Fibroblast of lung (primary cell): Measurements from ENCODE around the gene ARHGEF10L. TPM values are rescaled to one million over a fixed set of nuclear protein-coding genes. Genes with fewer than 3 reads are reported as not detected.

ENCODE experiments used
- DNase-seq, 2 donors: peaks; one replicate each; pipeline versions ENCODE4 v3.0.0 to v3.0.0-alpha.2; 2010; ENCODE audit warnings: low read depth in 2 of 2
- H2AFZ ChIP-seq: 2 replicates; pipeline ENCODE4 v1.5.1; 2012; ENCODE audit warnings: low read length, control low read depth, inconsistent platforms
- H3K27ac ChIP-seq: 2 replicates; pipeline ENCODE4 v1.5.1; 2011; ENCODE audit warnings: low read length, control low read depth; ENCODE audit not compliant: insufficient read depth
- H3K27me3 ChIP-seq: 2 replicates; pipeline ENCODE4 v1.5.1; 2011; ENCODE audit warnings: mild to moderate bottlenecking, low read length; ENCODE audit not compliant: control insufficient read depth, insufficient read depth
- H3K36me3 ChIP-seq: 2 replicates; pipeline ENCODE4 v1.5.1; 2011; ENCODE audit warnings: low read length; ENCODE audit not compliant: control insufficient read depth, insufficient read depth
- H3K4me1 ChIP-seq: 2 replicates; pipeline ENCODE4 v1.5.1; 2011; ENCODE audit warnings: low read length; ENCODE audit not compliant: control insufficient read depth, insufficient read depth; ENCODE audit errors: extremely low read depth
- H3K4me2 ChIP-seq: 2 replicates; pipeline ENCODE4 v1.5.1; 2011; ENCODE audit warnings: low read length, control low read depth; ENCODE audit not compliant: insufficient read depth; ENCODE audit errors: extremely low read depth
- H3K4me3 ChIP-seq, 4 experiments: fragments of 200-600 bp in 1 of 4; sonication (generic) in 1 of 4; replicated peaks in 1 of 4; 2 replicates each; pipeline ENCODE4 v1.5.1; 2011 to 2016; ENCODE audit warnings: low read length in 4 of 4, low read depth in 3 of 4, mild to moderate bottlenecking in 3 of 4, control low read depth in 2 of 4, inconsistent platforms in 1 of 4, mixed read lengths in 1 of 4; ENCODE audit not compliant: insufficient read depth in 1 of 4; ENCODE audit errors: control extremely low read depth in 1 of 4
- H3K79me2 ChIP-seq: 2 replicates; pipeline ENCODE4 v1.5.1; 2012; ENCODE audit warnings: mild to moderate bottlenecking, low read length, inconsistent platforms; ENCODE audit not compliant: control insufficient read depth, insufficient read depth
- H3K9ac ChIP-seq: 2 replicates; pipeline ENCODE4 v1.5.1; 2011; ENCODE audit warnings: mild to moderate bottlenecking, low read length, control low read depth; ENCODE audit not compliant: insufficient read depth
- H3K9me3 ChIP-seq: 2 replicates; pipeline ENCODE4 v1.5.1; 2012; ENCODE audit warnings: low read depth, low read length; ENCODE audit not compliant: control insufficient read depth, insufficient read depth
- H4K20me1 ChIP-seq: 2 replicates; pipeline ENCODE4 v1.5.1; 2011; ENCODE audit warnings: low read length; ENCODE audit not compliant: control insufficient read depth, insufficient read depth; ENCODE audit errors: extremely low read depth
- EZH2 ChIP-seq: IDR thresholded peaks from 2 replicates; pipeline ENCODE4 v1.5.1; 2012; ENCODE audit warnings: low read length, control low read depth, mild to moderate bottlenecking; ENCODE audit errors: missing control alignments
- polyA plus RNA-seq, 2 donors: library from polyadenylated mRNA; depleted of rRNA in 1 of 2; stranded (reverse) in 1 of 2; unstranded in 1 of 2; fragments of >200 nt; gene quantifications; 2 replicates each; pipeline ENCODE4 v1.2.1, GENCODE V29; 2011 to 2012; ENCODE audit warnings: missing spikeins in 1 of 2
- total RNA-seq: library from RNA; depleted of rRNA; stranded (reverse); fragments of >200 nt; gene quantifications from 2 replicates; pipeline ENCODE4 v1.2.1, GENCODE V29; 2014
- TF ChIP-seq, protein P1 (sequence below), 2 donors: IDR thresholded peaks in 1 of 2; conservative IDR thresholded peaks in 1 of 2; 1 replicate in 1 of 2; 2 replicates in 1 of 2; pipeline ENCODE4 v1.5.1; 2011 to 2012; ENCODE audit warnings: low read length in 2 of 2, control low read depth in 1 of 2, inconsistent platforms in 1 of 2, low read depth in 1 of 2, mild to moderate bottlenecking in 1 of 2

Gene ARHGEF10L
- total and polyA plus RNA-seq, 2 donors (not counting 1 experiment from before 2014, with no cell fraction given) = 11.2 to 24.3 TPM

- Histone ChIP-seq H3K9me3 (no peaks in the 10 kb centered on the region), H3K9ac (no peak overlapping the region), H3K27me3 (no peaks in the 10 kb centered on the region), H3K4me1 (peaks cover 17% of the 10 kb centered on the region), H3K4me3 (no peak overlapping the region), H3K36me3 (no peaks in the 10 kb centered on the region), H3K27ac (peak overlapping the region; percentile 95), H3K79me2 (peaks cover 7% of the 10 kb centered on the region), H4K20me1 (no peaks in the 10 kb centered on the region), H2AFZ (no peak overlapping the region), H3K4me2 (no peak overlapping the region)
- peak; percentile 69 to 78 for DNase-seq
- no peak for TF ChIP-seq EZH2
- TF ChIP-seq, protein P1, sequence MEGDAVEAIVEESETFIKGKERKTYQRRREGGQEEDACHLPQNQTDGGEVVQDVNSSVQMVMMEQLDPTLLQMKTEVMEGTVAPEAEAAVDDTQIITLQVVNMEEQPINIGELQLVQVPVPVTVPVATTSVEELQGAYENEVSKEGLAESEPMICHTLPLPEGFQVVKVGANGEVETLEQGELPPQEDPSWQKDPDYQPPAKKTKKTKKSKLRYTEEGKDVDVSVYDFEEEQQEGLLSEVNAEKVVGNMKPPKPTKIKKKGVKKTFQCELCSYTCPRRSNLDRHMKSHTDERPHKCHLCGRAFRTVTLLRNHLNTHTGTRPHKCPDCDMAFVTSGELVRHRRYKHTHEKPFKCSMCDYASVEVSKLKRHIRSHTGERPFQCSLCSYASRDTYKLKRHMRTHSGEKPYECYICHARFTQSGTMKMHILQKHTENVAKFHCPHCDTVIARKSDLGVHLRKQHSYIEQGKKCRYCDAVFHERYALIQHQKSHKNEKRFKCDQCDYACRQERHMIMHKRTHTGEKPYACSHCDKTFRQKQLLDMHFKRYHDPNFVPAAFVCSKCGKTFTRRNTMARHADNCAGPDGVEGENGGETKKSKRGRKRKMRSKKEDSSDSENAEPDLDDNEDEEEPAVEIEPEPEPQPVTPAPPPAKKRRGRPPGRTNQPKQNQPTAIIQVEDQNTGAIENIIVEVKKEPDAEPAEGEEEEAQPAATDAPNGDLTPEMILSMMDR (conservative IDR thresholded peaks at IDR 0.05 in 1 of 2, IDR thresholded peaks at IDR 0.05 in 1 of 2; ENCODE audit: low read depth in 1 of 2, low read length in 2 of 2) = no peak
These were observed 28.1 kb downstream of the ARHGEF10L start for GRCh38 chr1:17567582-17567981.

DNA sequence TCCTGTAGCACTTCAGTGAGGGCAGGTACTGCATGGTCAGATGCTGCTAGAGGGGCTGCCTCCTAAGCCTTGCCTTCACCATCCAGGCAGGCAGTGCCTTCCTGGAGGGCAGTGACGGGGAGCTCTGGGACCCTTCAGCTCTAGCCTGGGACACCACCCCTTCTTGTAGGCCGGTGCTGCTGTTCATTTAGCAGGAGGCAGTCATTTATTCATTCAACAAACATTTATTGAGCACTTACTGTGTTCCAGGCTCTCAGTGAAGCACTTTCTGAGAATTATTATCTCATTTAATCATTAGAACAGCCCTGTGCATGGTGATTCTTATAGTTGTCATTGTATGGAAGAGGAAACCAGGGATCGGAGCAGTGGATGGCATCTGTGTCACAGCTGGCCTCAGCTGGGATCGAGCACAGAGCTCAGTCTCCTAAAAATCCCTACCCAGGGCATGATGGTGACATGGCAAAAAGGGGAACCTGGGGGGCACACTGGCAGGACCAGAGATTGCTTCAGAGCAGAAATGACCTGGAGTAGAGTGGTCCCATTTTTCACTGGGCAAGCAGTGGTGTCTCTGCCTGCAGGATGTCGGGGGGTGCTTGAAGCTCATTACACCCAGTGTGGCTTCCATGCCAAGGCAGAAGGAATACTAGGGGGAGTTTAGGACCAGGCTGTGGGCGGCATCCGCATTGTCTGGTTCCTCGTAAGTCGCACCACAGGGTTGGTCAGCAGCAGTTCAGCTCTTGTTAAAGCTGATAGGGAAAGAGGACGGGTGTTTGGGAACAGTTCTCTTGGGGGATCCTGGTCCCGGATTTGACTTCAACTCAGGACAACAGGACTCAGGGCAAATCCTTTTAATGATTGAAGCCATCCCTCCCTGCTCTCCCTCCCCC lies 28.8 kb downstream of the ARHGEF10L start:
- peaks cover 7% of the 10 kb centered on the region for H3K79me2 ChIP-seq
- no peak overlapping the region for H2AFZ ChIP-seq
- no peaks in the 10 kb centered on the region for H3K9me3 ChIP-seq
- TF ChIP-seq, protein P1 (conservative IDR thresholded peaks at IDR 0.05 in 1 of 2, IDR thresholded peaks at IDR 0.05 in 1 of 2; ENCODE audit: low read depth in 1 of 2, low read length in 2 of 2) = no peak
- TF ChIP-seq EZH2 = no peak
- no peaks in the 10 kb centered on the region for H3K36me3 ChIP-seq
- no peak overlapping the region for H3K4me2 ChIP-seq
- H3K4me1 ChIP-seq = peaks cover 17% of the 10 kb centered on the region
- H3K9ac ChIP-seq = no peak overlapping the region
- DNase-seq = no peak
- no peaks in the 10 kb centered on the region for H4K20me1 ChIP-seq
- H3K4me3 ChIP-seq = no peak overlapping the region
- H3K27ac ChIP-seq = peak overlapping the region; percentile 95
- H3K27me3 ChIP-seq = no peaks in the 10 kb centered on the region

DNA sequence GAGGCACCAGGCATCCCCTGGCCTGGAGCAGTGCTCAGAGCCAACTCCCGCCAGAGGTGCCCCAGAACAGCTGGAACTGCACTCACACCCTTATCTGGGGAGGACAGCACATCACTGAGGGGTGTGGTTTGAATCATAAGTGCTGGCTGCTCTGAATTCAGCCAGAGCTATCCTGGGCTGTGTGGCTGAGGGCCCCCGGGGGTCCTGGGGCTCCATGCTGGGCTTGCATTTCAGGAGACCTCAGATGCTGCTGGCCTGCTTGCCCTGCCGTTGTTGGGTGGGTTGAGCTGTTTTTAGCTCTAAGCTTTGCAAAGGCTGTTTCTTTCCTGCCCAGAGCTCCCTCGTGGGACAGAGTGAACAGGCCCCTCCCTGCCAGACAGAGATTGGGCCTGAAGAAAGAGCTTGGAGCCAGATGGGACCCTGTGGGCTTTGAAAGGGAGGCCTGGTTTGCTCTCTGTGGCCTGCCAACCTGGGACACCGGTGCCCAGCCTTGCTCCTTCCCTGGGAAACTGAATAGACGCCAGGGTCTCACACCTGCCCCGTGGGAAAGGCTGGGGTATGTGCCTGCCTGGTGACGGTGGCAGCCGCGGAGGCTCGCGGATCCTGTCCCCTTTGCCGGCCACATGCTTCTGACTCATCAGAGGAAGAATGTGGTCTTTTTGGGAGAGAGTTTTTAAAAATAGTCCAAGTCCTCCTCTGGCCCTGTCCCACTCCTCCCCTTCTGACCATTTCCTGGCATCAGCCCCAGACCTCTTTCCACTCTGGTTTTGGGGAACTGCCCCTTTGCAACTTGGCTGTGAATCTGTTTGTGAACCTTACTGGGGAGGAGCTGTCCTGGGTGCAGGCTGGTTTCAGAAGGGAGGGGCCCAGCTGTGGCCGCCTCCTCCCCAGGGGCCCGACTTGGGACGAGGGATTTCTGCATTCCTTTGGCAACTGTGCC lies 30.0 kb downstream of the ARHGEF10L start:
- peak overlapping the region; percentile 30 for H2AFZ ChIP-seq
- peak overlapping the region; percentile 95 for H3K27ac ChIP-seq
- peak overlapping the region; percentile 74 for H3K9ac ChIP-seq
- no peaks in the 10 kb centered on the region for H3K9me3 ChIP-seq
- no peaks in the 10 kb centered on the region for H3K36me3 ChIP-seq
- H4K20me1 ChIP-seq = no peaks in the 10 kb centered on the region
- DNase-seq = peak; percentile 90 to 95
- peaks cover 7% of the 10 kb centered on the region for H3K79me2 ChIP-seq
- H3K4me3 ChIP-seq = no peak overlapping the region
- TF ChIP-seq, protein P1 (conservative IDR thresholded peaks at IDR 0.05 in 1 of 2, IDR thresholded peaks at IDR 0.05 in 1 of 2; ENCODE audit: low read depth in 1 of 2, low read length in 2 of 2) = no peak
- TF ChIP-seq EZH2 = no peak
- H3K4me1 ChIP-seq = peaks cover 17% of the 10 kb centered on the region
- peak overlapping the region; percentile 72 for H3K4me2 ChIP-seq
- no peaks in the 10 kb centered on the region for H3K27me3 ChIP-seq
